ENCODE results near the gene NMD3.

GRCh38 chr3:161220850-161221753 is at the start of gene NMD3:
- TF ChIP-seq POLR2A (IDR thresholded peaks at IDR 0.05; ENCODE audit: low read depth, low read length) (peak; percentile 89), TAF1 (IDR thresholded peaks at IDR 0.05; ENCODE audit: borderline replicate concordance, low read depth, low read length) (peak; percentile 62), POLR2AphosphoS5 (IDR thresholded peaks at IDR 0.05; ENCODE audit: low read depth, low read length) (peak; percentile 83)
